ENCODE data around the gene RFPL2.
"Not testable (repeated sequence)": the region's sequence is repeated elsewhere in the genome, so short reads cannot be mapped to it uniquely, and the experiment has no call there.

Gene RFPL2

DNA sequence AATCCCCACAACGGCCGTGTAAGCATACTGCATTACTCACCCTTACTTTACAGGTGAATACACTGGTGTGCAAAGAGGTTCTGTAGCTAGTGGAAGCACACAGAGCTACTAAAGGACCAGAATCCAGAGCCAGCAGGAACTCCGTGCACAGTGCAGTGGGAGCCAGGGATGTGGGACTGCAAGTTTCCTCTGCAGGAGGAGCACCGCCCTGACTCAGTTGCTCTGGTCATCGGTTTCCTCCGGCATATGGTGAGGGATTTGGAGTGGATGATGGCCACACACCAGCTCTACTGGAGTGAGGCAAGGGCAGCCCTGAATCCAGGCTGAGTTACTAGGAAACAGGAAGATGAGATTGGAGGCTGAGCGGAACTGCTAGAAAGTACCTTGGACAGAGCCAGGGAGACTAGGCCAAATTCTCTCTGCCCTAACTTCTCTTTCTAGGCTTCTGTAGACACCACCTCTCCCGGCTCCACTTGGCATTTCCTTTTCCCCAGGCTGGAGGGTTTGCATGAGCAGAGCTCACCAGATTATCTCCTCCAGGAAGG lies 27.6 kb downstream of the RFPL2 start:
- TF ChIP-seq, protein P1, sequence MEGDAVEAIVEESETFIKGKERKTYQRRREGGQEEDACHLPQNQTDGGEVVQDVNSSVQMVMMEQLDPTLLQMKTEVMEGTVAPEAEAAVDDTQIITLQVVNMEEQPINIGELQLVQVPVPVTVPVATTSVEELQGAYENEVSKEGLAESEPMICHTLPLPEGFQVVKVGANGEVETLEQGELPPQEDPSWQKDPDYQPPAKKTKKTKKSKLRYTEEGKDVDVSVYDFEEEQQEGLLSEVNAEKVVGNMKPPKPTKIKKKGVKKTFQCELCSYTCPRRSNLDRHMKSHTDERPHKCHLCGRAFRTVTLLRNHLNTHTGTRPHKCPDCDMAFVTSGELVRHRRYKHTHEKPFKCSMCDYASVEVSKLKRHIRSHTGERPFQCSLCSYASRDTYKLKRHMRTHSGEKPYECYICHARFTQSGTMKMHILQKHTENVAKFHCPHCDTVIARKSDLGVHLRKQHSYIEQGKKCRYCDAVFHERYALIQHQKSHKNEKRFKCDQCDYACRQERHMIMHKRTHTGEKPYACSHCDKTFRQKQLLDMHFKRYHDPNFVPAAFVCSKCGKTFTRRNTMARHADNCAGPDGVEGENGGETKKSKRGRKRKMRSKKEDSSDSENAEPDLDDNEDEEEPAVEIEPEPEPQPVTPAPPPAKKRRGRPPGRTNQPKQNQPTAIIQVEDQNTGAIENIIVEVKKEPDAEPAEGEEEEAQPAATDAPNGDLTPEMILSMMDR (conservative IDR thresholded peaks at IDR 0.05; ENCODE audit: low read length): no peak
- DNase-seq (ENCODE audit: low read depth): no peak
- H3K4me3 ChIP-seq (ENCODE audit: low read length): no peak overlapping the region

DNA sequence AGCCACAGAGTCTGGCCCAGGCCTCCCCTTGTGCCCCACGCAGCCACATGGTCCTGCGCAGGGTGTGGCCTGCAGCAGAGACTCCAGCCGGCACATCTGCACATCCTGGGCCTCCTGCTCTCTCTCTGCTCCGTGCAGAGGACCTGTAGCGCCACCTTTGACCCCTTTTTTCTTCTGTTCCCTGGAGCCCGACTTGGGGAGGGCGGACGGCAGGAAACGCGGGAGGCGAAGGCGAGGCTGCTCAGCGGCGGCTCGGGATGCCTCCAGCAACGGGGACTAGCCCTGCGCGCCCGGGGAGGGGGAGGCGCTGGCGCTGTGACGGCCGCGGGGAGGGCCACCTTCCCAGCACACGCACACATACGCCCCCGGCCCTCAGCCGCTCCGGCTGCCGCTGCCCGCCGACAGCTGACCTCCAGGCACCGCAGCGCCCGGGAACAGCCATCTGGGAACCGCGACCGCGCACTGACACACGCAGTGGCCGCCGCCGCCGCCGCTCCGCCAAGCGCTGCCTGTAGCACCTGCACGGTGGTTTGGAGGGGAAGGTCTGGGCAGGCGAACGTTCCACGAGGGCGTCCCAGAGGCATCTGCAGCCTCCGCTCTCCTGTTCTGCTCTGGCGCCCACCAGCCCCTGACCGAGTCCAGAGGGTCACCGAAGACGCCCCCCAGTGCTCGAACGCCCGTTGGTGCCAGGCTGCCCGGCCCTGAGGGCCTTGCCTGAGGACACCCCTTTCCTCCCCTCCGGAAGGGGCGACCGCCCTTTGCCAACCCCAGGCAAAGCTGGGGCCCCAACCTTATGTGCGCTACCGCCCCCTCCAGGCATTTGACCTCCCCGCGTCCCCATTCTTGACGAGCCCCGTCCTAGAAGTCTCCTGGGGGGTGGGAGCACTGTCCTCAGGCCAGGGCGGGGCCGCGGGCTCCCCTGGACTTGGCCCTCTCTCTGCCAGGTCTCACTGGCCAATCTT lies 28.9 kb downstream of the RFPL2 start:
- TF ChIP-seq, protein P1 (conservative IDR thresholded peaks at IDR 0.05; ENCODE audit: low read length): no peak
- DNase-seq (ENCODE audit: low read depth): no peak
- H3K4me3 ChIP-seq (ENCODE audit: low read length): no peak overlapping the region

DNA sequence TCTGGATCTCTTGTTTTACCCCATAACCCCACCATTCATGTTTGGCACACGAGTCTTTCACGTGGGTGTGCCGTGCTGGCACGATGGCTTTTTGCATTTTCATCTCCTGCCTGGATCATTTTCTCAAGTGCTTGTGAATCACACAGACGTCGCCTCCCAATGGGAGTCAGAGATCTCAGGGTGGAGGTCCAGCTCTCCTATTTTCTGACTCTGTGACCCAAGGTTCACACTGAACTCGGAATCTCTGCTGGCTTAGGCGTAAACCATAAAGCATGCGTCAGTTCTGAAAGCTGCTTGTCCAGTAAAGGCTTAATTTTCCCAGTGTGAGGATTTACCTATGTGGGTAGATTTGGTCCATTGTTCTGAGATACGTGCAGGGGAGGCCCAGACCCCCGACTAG lies 29.8 kb downstream of the RFPL2 start:
- no peak for DNase-seq (ENCODE audit: low read depth)
- no peak overlapping the region for H3K4me3 ChIP-seq (ENCODE audit: low read length)
- TF ChIP-seq, protein P1 (conservative IDR thresholded peaks at IDR 0.05; ENCODE audit: low read length): no peak

DNA sequence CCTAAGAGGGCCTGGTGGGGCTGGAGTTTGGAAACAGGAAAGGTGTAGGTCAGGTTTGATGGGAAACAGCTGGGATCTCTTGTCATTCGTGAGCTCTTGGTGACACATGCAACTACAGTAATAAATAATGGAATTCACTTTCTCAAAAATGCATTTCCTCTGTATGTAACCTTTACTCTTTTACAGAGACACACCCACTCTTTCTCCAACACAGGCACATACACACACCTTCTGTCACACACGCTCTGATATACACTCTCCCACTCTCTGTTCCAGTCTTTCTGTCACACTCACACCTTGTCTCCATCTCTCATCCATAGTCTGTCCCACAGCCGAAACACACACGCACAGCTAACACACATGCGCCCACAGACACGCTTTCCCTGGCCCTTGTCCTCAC lies 39.2 kb downstream of the RFPL2 start:
- TF ChIP-seq, protein P1 (conservative IDR thresholded peaks at IDR 0.05; ENCODE audit: low read length): no peak
- DNase-seq (ENCODE audit: low read depth): no peak
- no peak overlapping the region for H3K4me3 ChIP-seq (ENCODE audit: low read length)

DNA sequence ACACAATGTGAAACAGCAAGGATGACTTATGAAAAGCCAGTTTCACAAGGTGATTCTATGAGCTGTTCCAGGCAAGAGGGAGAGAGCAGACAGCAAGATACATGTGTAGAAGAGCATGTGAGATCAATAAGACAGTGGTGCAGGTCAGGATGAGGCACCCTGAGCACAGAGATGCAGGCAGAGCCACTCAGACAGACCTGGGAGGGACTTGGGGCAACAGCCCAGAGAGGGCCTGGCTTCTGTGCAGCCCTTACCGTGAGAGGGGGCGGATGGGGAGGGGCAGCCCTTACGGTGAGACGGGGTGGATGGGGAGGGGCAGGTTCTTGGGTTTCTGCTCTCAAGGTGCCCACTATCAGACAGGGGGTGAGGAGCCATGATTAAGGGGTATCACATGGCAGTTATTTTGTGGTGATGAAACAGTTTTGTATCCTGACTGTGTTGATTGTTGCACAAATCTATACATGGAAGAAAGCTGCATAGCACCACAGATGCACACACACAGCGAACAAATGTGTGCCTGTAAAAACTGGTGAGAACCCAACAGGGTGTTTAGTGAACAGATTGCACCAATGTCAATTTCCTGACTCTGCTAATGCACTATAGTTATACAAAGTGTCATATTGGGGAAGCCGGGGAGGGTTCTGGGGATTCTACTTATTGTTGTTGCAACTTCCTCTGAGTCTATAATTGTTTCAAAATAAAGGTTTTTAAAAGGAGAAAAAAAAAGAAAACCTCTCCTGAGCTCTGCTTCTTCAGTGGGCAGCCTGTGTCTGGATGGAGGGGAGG lies 40.6 kb downstream of the RFPL2 start:
- H3K4me3 ChIP-seq (ENCODE audit: low read length): no peak overlapping the region
- TF ChIP-seq, protein P1 (conservative IDR thresholded peaks at IDR 0.05; ENCODE audit: low read length): no peak
- DNase-seq (ENCODE audit: low read depth): no peak

DNA sequence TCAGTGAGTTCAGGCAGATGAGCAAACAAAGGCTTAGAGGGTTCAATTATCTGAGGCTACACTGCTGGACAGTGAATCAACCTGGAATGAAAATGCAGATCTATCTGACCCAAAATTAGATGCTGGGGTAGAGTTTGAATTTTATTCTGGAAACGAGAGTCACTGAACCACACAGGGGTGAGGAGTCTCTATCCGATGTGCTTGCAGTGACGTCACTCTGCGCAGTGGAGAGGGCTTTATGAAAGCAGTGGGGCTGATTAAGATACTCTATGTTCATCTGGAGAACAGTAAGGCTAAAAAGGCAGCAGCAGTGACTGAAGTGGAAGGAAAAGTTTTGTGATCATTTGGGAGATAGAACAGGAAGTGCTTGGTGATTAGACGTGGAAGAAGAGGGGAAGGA lies 44.5 kb downstream of the RFPL2 start:
- H3K4me3 ChIP-seq (ENCODE audit: low read length); DNase-seq (ENCODE audit: low read depth): not testable (repeated sequence)

DNA sequence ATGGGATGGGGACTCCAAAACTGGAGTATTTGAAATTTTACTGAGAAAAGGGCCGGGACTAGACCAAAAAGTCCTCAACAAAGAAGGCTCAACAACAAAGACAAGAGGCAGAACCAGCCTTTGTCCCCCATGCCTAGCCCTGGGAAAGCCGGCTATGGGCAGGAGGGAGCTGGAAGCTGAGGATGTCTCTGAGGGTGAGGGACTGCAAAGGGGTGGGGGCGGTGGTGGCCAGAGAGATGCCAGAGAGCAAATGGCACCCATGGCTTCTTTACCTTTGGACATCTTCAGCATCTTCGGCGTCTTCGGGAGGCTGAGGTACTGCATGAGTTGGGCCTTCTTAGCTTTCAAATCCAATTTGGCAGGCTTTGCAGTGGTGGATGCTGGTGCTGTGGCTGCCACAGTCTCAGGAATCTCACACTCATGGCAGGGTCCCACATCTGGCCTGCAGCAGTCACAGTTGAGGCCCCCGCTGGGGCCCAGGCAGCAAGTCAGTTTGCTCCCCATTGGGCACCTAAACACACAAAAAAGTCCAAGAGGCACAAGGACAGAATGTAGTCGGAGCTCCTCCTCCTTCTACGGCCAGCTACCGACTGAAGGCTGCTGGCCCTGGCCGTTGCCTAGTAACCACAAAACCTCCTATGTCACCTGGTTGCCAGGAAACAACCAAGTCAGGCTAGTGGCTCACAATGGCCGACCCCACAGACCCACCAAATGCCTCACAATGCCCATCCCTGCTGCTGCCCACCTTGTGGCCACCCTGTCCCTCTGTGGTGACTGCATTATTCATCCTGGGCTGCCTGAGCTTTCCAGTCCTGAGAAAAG lies 46.0 kb downstream of the RFPL2 start, which contains the start of gene C22orf42:
Gene C22orf42 (minus strand): TSS at position 592 of the 822 bp plus-strand sequence. CDS start 88 bp downstream, at position 504.
- H3K4me3 ChIP-seq (ENCODE audit: low read length): no peak within 1 kb of the TSS
- no peak for DNase-seq (ENCODE audit: low read depth)
- TF ChIP-seq, protein P1 (conservative IDR thresholded peaks at IDR 0.05; ENCODE audit: low read length): no peak

DNA sequence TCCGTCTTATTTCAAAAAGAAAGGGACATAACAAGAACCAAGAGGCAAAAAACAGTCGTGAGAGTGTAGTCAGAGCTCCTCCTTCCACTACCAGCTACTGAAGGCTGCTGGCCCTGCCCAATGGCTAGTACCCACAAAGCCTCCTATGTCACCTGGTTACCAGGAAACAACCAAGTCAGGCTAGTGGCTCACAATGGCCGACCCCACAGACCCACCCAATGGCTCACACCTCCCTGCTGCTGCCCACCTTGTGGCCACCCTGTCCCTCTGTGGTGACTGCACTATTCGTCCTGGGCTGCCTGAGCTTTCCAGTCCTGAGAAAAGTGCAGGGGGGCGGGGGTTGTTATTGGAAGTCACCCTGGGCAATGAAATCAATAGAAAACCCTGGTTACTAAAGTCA lies 47.2 kb downstream of the RFPL2 start:
- DNase-seq (ENCODE audit: low read depth); H3K4me3 ChIP-seq (ENCODE audit: low read length): not testable (repeated sequence)

DNA sequence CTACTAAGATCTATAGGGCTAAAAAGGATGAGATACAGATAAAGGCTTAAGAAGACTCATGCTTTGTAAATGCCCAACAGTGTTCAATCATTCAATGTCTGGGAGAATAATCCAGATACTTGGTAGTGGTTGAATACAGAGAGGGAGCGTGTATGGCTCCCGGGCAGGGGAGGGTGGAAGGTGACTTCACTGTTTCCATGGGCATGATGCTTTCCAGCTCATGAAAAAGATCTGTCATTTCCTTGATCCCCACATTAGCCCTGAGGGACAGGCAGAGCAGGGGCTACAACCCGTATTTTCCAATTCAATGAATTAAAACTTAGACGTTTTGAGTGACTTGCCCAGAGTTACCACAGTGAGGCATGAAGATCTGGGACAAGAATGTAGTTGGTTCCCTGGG lies 50.1 kb downstream of the RFPL2 start:
- not testable (repeated sequence) for H3K4me3 ChIP-seq (ENCODE audit: low read length); DNase-seq (ENCODE audit: low read depth)

DNA sequence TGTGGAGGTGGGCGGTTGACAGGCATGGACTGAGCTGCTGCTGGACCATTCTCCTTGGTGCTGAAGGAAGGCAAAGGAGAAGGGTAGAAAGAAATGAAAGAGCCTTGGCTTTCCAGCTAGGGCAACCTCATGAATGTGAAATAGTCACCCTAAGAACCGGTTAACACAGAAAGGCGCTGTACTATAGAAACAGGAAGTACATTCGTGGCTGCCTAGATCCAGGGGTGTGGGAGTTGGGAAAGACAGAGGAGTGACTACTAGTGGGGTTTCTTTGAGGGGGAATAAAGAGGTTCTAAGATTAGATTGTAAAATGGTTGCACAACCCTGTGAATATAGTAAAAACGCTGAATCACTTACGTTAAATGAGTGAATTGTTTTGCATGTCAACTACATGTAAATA lies 53.2 kb downstream of the RFPL2 start:
- not testable (repeated sequence) for DNase-seq (ENCODE audit: low read depth); H3K4me3 ChIP-seq (ENCODE audit: low read length)
